ENCODE data around the gene MAPK10.

- TF ChIP-seq POLR2AphosphoS5 (IDR thresholded peaks at IDR 0.05; ENCODE audit: borderline replicate concordance, low read depth, low read length), result no peak
- no peak for TF ChIP-seq EZH2 (IDR thresholded peaks at IDR 0.05)
- no peak for TF ChIP-seq FOXP2 (optimal IDR thresholded peaks at IDR 0.05; ENCODE audit: control extremely low read depth, extremely low read length, insufficient read depth)
Observed at GRCh38 chr4:85995361-85995760, 364.5 kb downstream of the MAPK10 start.

Measured in SK-N-MC (cell line).